GM21526 (cell line): ENCODE measurements around the gene PER1.
"Not testable (repeated sequence)": the region's sequence is repeated elsewhere in the genome, so short reads cannot be mapped to it uniquely, and the experiment has no call there.

Experiments used
- ATAC-seq: cut with Tn5 transposase; IDR thresholded peaks from one replicate; pipeline ENCODE4 v1.9.1; 2021; ENCODE audit warnings: moderate library complexity; ENCODE audit not compliant: unreplicated experiment, low FRiP score

PER1 gene

GRCh38 chr17:8123695-8124349 is 28.4 kb downstream of the PER1 start, which contains the start of gene HES7:
Gene HES7 (minus strand): TSS chr17:8124106. CDS start chr17:8124084, 22 bp downstream.
- ATAC-seq = no peak

GRCh38 chr17:8122924-8123694 is 29.1 kb downstream of the PER1 start:
- no peak for ATAC-seq

GRCh38 chr17:8122422-8122923 is 29.7 kb downstream of the PER1 start:
- ATAC-seq = no peak

GRCh38 chr17:8121681-8122421 is 30.4 kb downstream of the PER1 start:
- no peak for ATAC-seq

- ATAC-seq = no peak
Measured at GRCh38 chr17:8121407-8121680, 30.9 kb downstream of the PER1 start.

- no peak for ATAC-seq
Measured at GRCh38 chr17:8120520-8121406, 31.4 kb downstream of the PER1 start.

- ATAC-seq = peak; percentile 27
Measured at GRCh38 chr17:8119581-8120519, 32.4 kb downstream of the PER1 start.

GRCh38 chr17:8118769-8119580 is 33.2 kb downstream of the PER1 start:
- no peak for ATAC-seq

- ATAC-seq = no peak
Measured at GRCh38 chr17:8117980-8118768, 34.0 kb downstream of the PER1 start, which contains the start of gene ALOXE3. Gene ALOXE3 (minus strand): TSS chr17:8118514. CDS start chr17:8117990, 524 bp downstream.

- ATAC-seq = no peak
Measured at GRCh38 chr17:8117367-8117979, 34.7 kb downstream of the PER1 start.

- no peak for ATAC-seq
Measured at GRCh38 chr17:8116776-8117175, 35.4 kb downstream of the PER1 start.

- no peak for ATAC-seq
Measured at GRCh38 chr17:8110907-8111306, 41.3 kb downstream of the PER1 start.

GRCh38 chr17:8110456-8110804 is 41.8 kb downstream of the PER1 start:
- ATAC-seq = no peak

GRCh38 chr17:8109661-8110455 is 42.3 kb downstream of the PER1 start:
- ATAC-seq = no peak

GRCh38 chr17:8108972-8109660 is 43.1 kb downstream of the PER1 start:
- no peak for ATAC-seq

GRCh38 chr17:8106980-8107379 is 45.2 kb downstream of the PER1 start:
- not testable (repeated sequence) for ATAC-seq
